Tongue (tissue), 2 donors: ENCODE data around the gene ISX. TPM values are rescaled to one million over a fixed set of nuclear protein-coding genes. Genes with fewer than 3 reads are reported as not detected.

Experiments
- DNase-seq: peaks from one replicate; pipeline ENCODE4 v3.0.0-alpha.2; 2015
- total RNA-seq: library from RNA; depleted of rRNA; stranded (reverse); fragments of >200 nt; gene quantifications from one replicate; pipeline ENCODE4 v1.2.3, GENCODE V29; 2014

The ISX gene
- total RNA-seq, 1 donor from 2014 or later: not detected

DNA sequence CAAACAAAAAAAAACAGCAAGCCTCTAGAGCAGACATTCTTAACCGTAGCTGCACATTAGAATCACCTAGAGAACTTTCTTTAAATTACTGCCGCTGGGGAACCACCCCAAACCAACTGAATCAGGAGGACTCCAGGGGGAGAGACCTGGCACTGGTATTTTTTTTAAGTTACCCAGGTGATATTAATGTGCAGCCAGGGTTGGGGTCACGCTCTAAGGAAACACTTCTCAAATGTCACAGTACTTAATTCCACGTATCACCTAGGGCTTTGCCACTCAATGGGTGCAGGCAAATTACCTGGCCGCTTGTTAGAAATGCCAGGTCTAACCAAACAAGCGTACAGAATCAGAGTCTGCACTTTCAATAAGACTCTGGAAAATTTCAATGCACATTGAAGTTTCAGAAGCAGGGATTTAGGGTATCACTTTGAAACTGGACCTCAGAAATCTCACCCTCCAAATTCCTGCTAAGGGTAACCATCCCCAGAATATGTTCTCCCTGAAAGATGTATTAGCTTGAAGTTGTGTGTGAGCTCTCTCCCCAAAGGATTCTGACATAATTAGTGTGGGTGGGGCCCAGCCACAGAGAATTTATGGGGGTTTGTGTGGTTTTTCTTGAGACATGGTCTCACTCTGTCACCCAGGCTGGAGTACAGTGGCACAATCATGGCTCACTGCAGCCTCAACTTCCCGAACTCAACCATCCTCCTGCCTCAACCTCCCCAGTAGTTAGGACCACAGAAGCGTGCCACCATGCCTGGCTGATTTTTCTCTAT lies 12.7 kb upstream of the ISX start:
- DNase-seq: no peak

DNA sequence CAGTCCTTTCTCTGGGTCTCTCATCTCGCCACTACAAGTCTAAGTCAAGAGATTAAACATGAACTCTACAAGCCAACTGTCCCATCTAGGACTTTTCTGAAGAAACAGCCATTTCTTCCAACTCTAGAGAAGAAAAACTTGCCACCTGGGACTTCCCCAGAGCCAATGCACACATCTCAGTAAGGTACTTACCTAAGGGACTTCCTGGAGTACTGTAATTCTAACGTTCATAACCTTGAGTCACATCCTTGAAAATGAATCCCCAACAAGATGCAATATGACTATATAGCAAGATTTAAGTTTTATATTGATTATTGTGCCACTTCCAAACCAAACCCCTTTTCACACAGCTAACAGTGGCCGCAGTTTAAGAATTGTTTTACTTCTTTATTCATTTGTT lies 11.9 kb upstream of the ISX start:
- DNase-seq: no peak

DNA sequence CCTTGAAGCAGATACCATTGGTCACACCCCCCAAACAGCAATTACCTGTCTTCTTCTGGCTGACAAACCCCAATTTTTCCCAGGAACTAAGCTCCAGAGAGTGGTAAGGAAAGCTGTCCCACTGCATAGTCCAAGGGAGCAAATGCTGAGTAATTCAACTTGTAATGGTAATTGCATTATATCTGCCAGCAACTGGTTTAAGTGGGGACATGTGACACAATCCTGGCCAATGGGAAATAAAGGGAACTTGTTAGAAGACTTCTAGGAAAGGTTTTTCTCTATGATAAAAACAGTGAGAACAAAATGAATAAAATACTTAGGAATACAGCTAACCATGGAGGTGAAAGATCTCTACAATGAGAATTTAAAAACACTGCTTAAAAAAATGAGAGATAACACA lies 9.5 kb upstream of the ISX start:
- no peak for DNase-seq

DNA sequence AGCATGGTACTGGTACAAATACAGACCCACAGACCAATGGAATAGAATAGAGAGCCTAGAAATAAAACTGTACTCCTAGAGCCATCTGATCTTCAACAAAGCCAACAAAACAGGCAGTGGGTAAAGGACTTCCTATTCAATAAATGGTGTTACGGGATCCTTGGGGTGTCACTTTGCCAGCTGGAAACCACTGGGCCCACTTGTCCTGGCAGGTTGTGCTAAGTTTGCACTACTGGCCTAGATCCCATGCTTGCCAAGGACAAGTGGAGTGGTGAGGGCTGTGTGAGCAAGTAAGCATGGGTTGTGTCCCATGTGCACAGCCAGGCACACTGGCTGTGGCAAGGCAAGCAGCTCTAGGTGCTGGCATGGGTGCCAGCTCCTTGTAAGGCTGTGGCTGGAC lies 8.8 kb upstream of the ISX start:
- DNase-seq: no peak

DNA sequence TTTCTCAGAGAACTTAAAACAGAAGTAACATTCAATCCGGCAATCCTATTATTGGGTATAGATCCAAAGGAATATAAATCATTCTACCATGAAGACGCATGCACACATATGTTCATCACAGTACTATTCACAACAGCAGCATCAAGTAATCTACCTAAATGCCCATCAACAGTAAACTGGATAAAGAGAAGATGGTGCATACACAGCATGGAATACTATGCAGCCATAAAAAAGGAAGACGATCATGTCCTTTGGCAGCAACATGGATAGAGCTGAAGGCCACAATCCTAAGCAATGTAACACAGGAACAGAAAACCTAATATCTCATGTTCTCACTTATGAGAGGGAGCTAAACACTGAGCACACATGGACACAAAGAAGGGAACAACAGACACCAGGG lies 6.3 kb upstream of the ISX start:
- no peak for DNase-seq

DNA sequence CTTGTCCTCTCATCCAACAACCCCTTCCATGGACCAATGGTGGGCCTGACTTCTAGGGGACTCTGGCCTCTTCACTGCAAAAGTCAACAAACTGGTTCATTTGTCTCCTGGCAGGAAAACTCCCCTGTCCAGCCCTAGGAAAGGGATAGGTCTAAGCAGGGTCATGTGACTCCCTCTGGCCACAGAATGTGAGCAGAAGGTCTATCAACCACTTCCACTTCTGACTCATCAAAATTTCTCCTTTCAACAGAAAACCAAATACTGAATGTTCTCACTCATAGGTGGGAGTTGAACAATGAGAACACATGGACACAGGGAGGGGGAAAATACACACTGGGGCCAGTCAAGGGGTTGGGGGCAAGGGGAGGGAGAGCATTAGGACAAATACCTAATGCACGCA lies 1.3 kb upstream of the ISX start:
- no peak for DNase-seq

DNA sequence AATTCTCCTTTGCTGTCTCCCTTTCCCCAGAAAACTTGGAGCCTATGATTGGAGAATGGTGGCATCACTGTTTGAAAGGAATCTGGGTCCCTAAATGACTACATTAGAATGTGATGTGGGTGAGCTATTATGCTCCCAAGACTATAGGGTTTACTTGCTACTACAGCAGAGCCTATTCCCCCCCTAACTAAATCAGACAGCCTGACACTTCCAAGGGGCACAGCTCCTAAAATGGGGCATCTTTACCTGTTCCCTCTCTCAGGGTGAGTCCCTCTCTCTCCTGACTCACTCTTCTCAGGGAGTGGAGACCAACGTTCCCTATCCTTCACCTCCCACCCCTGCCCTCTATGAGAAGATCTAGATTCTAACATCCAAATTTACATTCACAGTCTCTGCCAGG lies 775 bp upstream of the ISX start:
- no peak for DNase-seq

DNA sequence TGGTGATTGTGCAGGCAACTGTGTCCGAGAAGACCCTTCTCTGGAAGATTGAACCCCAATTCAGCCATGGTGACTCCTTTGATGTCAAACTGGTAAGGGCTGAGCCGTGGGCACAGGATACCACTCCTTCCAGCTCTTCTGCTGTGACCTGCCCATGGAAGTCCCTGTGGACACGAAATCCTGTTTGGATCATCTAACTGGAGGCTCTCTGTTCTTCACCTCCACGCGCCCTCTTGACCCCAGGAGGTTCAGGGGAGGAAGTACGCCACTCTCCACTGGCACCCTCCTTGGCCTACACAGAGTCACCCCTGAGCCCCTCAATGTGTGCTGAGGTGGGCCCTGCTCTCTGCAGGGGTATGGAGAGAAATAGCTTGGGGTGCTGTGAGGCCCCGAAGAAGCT lies 810 bp downstream of the ISX start:
- no peak for DNase-seq

DNA sequence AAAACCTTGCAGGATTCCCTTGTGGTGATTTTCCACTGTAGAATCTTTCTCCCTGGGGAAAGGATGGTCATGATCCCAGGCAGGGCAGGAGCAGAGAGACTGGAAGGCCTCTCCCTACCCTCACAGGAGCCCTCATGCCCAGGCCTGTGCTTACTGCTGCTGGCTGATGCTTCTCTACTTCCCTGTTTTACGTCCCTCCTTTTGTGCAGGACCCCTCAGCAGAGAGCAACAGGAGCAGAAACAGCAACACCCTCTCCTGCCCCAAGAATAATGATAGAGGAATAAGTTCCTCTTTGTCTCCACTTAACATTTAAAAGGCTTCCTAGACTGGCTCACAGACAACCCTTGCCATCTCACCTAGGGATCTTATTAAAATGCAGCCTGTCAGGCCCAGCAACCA lies 3.6 kb downstream of the ISX start:
- DNase-seq: no peak

DNA sequence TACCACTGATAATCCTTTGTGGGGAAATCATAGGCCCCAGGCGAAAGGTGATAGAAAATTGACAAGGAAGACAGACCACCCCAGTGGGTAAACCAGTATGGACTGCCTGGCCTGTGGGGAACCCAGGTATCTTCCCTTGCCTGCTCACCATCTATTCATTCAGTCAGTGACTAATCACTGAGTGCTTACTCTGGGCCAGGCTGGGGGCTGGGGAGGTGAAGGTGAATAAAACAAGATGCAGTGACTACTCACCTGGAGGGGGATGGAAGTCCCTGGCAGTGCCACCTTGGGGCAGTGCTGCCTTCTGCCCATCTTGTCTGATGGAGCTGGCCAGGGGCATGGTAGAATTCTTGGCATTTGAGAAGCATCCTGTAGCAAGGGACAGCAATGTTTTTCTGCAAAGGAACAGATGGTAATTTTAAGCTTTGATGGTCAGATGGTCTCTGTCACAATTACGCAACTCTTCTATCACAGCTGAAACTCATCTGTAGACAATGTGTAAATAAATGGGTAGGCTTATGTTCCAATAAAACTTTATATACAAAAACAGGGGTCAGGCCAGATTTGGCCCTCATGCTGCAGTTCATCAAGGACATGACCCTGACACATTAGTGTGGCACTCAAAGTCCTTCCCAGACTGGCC lies 4.6 kb downstream of the ISX start:
- DNase-seq: no peak

DNA sequence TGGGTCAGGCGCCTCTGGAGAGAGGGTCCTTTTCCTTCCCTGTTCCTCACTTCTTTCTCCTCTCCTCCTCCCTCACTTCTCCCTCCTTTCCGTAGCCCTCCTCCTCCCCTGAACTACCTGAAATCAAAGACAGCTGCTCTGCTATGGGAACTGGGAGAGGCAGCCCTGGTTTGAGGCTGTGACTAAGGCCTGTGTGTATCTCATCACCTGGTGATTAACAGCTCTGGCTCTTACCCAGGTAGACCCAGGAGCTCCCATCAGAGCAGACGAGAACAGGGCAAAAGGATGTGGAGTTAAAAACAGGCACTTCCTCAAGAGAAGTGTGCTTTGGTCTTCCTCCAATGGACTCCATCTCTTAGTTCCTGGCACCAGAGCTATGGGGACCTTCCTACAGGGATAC lies 5.8 kb downstream of the ISX start:
- no peak for DNase-seq

DNA sequence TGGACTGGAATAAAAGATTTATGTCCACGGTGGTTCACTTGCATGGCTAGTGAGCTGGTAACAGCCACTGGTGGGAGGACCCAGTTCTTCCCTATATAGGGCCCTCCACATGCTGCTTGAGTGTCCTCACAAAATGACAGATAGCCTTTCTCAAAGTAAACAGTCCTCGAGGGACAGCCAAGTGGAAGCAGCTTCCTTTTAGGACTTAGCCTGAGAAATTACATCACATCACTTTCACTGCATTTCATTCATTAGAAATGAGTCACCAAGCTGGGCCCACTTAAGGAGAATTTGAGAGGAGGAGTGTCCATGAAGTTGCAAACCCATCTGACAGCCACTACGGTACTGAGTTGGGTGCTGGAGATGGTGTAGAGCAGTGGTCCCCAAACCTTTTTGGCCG lies 7.0 kb downstream of the ISX start:
- DNase-seq: no peak

DNA sequence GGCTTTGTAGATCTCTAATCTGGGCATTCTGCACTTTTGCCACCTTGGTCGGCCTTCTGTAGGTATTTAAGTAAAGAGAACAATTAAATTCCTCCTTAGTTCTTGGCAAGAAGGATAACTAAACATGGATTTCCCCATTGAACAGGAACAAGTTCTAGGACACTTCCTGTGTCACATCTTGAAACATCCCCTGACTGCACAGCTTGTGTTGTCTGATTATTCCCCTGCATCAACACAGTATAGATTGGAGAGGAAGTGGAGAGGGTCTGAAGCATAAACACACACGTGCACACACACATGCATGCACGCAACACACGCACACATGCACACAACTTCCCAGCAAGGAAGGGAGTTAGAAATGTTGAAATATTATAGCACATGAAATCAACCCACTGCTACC lies 8.6 kb downstream of the ISX start:
- DNase-seq: no peak

DNA sequence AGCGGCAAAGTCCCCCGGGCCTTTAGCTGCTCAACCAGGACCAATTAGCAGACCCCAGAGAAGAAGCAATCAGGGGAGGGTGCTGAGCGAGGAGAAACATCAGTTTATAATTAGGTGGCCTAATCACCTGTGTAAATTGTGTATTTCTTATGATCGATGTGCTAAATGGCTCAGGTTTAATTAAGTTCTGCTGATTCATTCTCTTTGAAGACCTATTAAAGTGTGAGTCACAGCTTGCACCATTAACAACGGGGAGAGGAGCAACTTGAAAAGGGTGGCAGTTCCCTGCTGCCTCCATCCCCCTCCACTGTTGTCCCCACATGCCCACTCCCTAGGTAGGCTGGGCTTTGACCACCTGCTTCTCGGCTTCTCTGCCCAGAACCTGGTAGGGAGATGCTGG lies 10.7 kb downstream of the ISX start:
- DNase-seq: no peak

DNA sequence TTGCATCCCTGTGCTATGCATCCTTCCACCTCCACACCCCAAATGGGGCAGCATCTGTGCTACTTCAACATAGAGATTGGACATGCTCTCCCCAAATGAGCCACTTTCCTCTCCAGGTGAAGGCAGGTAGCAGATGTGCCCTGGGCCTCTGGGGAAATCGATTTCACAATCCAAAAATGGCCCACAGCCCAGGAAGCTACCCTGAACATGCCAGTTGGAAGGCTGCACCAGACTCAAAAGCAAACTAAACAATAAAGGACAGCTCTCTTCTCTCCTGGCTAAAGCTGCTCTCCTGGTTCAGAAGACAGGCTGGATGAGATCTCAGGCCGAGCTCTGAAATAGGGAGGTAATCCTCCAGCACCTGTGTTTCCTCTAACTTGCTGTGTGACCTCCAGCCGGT lies 19.7 kb downstream of the ISX start:
- no peak for DNase-seq

DNA sequence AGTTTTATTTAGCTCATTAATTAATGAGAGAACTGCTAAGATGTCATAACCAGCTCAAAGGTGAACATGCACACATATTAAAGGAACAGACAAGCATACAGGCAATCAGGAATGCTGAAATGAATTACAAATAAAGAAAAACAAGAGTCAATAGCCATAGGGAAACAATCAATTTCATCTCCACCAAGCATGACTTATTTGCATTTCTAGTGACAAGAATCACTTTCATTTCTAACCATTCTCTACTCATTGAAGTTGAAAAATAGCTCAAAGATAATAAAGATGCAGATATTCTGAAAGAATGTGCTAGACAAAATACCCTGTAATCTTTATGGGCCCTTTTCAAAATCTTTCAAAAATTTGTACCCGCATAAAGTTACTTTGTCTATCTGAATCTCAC lies 23.2 kb downstream of the ISX start:
- no peak for DNase-seq

DNA sequence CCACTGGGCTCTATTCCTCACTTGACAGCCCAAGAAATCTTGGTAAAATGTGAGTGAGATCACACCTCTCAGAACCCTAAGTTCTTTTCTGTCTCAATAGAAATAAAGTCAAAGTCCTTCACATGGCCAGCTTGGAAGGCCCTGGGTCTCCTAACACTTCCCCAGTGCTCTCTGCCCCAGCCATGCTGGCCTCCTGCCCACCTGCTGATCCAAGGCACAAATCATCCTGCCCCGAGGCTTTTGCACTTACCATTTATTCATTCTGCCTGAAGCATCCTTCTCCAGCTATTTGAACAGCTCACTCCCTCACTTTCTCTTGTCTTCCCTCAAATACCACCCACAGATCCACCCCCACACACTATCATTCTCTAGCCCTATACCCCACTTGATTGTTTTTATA lies 26.4 kb downstream of the ISX start:
- no peak for DNase-seq

DNA sequence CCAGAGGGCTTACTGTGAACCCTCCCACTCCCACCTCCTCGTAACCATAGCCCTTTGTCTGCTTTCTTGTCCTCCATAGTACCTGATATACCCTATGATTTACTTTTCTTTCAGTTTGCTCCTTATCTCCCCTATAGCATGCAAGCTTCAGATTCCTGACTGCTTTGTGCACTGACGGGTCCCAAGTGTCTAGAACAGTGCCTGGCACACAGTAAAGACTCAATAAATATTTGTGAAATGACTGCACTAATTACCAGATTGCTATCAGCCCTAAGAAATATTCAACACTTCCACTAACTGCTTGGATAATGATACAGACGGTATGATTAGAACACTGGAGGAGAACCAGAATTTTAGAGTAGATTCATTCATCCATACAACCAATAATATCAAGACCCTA lies 33.0 kb downstream of the ISX start:
- DNase-seq: no peak

DNA sequence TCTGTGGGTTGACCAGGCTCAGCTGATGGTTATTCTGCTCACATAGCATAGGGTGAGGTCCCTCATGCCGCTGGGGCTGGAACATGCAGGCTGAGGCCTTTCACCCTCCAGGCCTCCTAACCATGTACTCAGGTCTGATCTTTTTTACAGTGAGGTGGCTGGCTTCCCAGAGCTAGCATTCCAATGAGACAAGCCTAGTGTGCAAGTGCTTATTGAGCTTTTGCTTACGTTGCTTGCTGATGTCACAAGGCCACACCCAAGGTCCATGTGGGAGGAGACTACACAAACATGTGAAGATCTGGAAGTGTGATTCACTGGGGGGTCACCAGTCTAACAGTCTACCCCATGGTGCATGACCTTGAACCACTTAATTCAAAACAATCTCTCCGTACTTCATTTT lies 33.9 kb downstream of the ISX start:
- no peak for DNase-seq

DNA sequence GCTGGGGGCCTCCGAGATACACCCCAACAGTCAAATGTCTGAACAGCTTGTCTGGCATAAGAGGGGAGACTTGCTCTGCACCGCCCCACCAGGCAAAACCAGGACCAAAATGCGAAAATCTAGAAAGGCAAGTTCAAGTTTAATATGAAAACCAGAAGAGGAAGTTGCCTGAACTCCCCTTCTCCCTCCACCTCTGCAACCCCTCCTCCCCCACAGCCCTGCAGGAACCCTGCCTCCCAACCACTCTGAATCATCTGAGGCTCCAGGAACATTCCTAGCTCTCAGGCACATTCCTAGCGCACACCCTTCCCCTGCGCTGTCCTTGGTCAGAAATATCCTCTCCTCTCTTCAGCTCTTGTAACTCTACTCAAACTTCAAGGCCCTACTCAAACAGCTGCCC lies 36.7 kb downstream of the ISX start:
- DNase-seq: peak; percentile 55

DNA sequence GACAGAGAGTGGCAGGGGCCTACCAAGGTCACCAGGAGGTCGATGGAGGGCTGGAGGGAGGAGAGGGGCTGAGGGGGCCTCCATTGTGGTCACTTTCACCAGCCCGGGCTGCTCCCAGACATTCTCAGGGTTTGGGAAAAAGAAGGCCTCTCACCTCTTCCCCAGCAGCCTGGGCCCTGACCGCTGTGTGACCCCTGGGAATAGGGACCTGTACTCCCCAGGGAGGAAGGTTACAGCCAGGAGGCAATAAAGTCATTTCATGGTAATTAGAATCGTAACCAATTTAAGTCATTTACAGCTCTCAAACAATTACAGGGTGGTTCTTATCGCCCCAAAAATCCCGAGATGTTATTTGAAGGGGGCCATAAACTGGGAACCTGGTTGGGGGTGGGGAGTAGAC lies 37.8 kb downstream of the ISX start:
- no peak for DNase-seq

DNA sequence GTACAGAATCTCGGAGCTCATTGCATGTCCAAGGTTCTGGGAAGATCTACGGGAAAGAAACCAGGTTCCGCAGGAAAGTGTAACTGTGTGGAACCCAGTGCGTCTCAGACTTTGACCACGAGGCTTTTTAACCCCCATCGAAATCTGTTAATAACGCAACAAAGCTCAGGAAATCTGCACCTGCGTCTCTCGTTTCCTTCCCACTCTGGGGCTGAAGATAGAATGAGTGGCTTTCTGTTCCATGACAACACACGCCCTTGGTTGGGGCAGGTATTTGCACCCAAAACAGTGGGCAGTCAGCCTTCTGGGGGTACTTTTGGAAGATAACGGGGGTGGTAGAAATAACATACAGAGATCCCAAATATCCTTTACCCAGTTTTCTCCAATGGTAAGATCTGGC lies 38.5 kb downstream of the ISX start:
- DNase-seq: no peak

DNA sequence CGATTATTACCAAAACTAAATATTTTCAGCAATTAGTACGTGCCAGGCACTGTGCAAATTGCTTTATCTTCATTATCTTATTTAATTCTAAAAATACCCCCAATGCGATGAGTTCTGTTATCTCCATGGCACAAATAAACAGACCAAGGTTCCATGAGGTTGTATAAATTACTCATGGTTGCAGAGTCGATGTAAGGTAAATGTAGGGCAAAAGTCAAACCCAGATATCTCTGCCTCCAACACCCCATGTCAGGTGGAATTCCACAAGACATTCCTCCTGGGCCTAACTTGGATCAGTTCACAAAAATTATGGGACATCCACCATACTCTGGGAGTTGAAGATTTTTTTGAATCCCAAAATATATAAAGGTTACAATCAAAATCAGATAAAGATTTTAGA lies 43.7 kb downstream of the ISX start:
- DNase-seq: no peak

DNA sequence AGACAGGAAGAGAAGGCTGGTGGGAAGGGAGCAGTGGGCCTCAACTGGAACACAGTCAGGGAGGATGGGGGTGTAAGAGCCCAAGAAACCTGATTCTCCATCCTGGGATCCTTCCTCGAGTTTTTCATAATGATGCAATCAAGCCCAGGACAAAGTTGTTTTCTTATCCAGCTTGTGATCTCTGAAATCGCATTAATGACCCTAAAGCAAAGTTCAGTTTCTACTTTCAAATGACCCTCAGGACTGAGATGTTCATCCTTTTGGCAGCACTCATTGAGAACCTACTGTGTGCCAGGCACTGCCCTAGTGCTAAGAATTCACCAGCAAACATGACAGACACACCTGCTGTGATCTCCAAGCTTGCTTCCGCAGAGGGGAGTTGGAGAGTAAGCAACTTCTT lies 45.3 kb downstream of the ISX start:
- no peak for DNase-seq

DNA sequence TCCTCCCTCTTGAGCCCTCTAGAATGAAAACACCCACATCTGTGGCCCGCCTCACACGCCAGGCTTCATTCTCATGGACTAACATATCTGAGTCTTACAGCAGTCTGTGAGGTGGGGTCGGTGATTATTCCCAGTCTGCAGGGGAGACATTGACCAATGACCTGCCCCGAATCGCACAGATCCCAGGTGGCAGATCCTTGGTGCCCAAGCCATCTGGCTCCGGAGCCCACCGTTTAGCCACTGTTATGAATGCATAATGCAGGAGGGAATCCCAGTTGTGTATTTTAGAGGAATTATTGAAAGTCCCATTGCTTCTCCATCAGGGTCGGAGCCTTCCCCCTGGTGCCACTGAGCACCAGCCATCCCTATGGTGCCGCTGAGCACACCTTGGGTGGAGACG lies 47.4 kb downstream of the ISX start:
- DNase-seq: no peak
